Peyer's patch (tissue), 4 donors: ENCODE measurements around the gene ANKH. TPM values are rescaled to one million over a fixed set of nuclear protein-coding genes. Genes with fewer than 3 reads are reported as not detected.
"Not testable (repeated sequence)": the region's sequence is repeated elsewhere in the genome, so short reads cannot be mapped to it uniquely, and the experiment has no call there.

Experiments used
- DNase-seq, 3 donors: peaks; one replicate each; pipeline ENCODE4 v3.0.0-alpha.2; 2017 to 2019
- H3K27ac ChIP-seq, 4 donors: fragments of 200-600 bp; sonication (generic); one replicate each; pipeline ENCODE4 v1.5.1; 2016 to 2019
- H3K27me3 ChIP-seq, 2 donors: fragments of 200-600 bp; sonication (generic); one replicate each; pipeline ENCODE4 v1.5.1; 2019
- H3K36me3 ChIP-seq, 3 donors: fragments of 200-600 bp; sonication (generic); one replicate each; pipeline ENCODE4 v1.5.1; 2016 to 2019
- H3K4me1 ChIP-seq, 4 donors: fragments of 200-600 bp; sonication (generic); one replicate each; pipeline ENCODE4 v1.5.1; 2016 to 2019
- H3K4me3 ChIP-seq, 4 donors: fragments of 200-600 bp; sonication (generic); 1 replicate in 3 of 4; 2 replicates in 1 of 4; pipeline ENCODE4 v1.5.1; 2016 to 2019; ENCODE audit warnings: mild to moderate bottlenecking in 1 of 4
- H3K9me3 ChIP-seq, 4 donors: fragments of 200-600 bp; sonication (generic); one replicate each; pipeline ENCODE4 v1.5.1; 2016 to 2019; ENCODE audit warnings: mild to moderate bottlenecking in 1 of 4
- POLR2A ChIP-seq, 2 donors: fragments of 450-650 bp; IDR thresholded peaks; one replicate each; pipeline ENCODE4 v1.5.1; 2017; ENCODE audit warnings: antibody characterized with exemption in 2 of 2, mild to moderate bottlenecking in 2 of 2, moderate library complexity in 2 of 2
- total RNA-seq, 4 donors: library from RNA; depleted of rRNA; stranded (reverse); fragments of >200 nt; gene quantifications; one replicate each; pipeline ENCODE4 v1.1.0, GENCODE V29; 2016
- TF ChIP-seq, protein P1 (sequence below), 6 experiments: fragments of 450-650 bp in 4 of 6; fragments of 200-600 bp in 2 of 6; sonication (generic) in 1 of 6; IDR thresholded peaks; one replicate each; pipeline ENCODE4 v1.5.1; 2017 to 2019; ENCODE audit warnings: antibody characterized with exemption in 6 of 6, mild to moderate bottlenecking in 3 of 6, moderate library complexity in 1 of 6

ANKH gene
- total RNA-seq, 4 donors from 2014 or later: 28.9 to 98.0 (median 96.1) TPM

DNA sequence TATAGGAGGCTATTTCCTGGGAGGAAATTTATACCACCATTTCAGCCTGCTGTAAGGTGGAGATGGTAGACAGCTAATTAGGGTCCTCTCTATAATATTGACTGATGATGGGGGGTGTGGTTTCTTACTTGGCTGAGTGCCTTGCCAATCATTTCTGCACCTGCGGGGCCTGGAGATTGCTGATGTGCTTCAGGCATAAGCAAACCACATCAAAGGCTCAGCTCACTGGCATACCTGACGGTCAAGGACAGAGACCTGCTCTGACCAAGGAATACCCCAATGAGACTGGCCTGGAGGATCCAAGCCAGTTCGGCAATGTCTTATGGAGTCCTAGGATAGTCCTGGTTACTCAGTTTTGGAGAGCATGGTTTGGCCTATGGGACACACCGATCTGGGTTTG is 29.5 kb downstream of the ANKH start:
- H3K36me3 ChIP-seq: peaks cover 0 to 7% (median 0%) of the 10 kb centered on the region in 3 donors
- no peaks in the 10 kb centered on the region for H3K4me1 ChIP-seq
- no peak for DNase-seq
- H3K9me3 ChIP-seq: no peaks in the 10 kb centered on the region
- TF ChIP-seq POLR2A (IDR thresholded peaks at IDR 0.05): no peak
- TF ChIP-seq, protein P1, sequence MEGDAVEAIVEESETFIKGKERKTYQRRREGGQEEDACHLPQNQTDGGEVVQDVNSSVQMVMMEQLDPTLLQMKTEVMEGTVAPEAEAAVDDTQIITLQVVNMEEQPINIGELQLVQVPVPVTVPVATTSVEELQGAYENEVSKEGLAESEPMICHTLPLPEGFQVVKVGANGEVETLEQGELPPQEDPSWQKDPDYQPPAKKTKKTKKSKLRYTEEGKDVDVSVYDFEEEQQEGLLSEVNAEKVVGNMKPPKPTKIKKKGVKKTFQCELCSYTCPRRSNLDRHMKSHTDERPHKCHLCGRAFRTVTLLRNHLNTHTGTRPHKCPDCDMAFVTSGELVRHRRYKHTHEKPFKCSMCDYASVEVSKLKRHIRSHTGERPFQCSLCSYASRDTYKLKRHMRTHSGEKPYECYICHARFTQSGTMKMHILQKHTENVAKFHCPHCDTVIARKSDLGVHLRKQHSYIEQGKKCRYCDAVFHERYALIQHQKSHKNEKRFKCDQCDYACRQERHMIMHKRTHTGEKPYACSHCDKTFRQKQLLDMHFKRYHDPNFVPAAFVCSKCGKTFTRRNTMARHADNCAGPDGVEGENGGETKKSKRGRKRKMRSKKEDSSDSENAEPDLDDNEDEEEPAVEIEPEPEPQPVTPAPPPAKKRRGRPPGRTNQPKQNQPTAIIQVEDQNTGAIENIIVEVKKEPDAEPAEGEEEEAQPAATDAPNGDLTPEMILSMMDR (IDR thresholded peaks at IDR 0.05): no peak
- H3K27ac ChIP-seq: no peak overlapping the region
- H3K4me3 ChIP-seq: no peak overlapping the region
- no peaks in the 10 kb centered on the region for H3K27me3 ChIP-seq

DNA sequence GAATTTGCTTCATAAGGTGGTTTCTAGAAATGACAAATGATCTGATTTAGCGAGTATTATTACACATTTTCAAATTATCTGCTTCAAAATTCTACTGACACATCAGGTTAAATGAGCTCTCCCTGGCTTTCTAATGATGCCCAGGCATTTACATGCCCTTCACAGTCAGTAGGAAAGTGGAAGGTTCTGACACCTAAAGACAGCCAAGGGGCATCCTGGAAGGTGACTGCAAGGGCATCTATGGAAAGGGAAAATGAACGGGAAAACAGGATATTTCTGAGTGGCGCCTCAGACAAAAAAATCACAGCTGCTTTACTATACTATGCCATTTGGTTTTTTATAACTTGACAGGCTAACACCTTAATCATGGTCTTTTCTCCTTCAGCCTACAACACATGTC is 31.0 kb downstream of the ANKH start:
- Histone ChIP-seq H3K27ac (no peak overlapping the region), H3K27me3 (no peaks in the 10 kb centered on the region), H3K4me3 (no peak overlapping the region), H3K4me1 (no peaks in the 10 kb centered on the region), H3K9me3 (no peaks in the 10 kb centered on the region), H3K36me3 (peaks cover 0 to 7% (median 0%) of the 10 kb centered on the region in 3 donors)
- TF ChIP-seq, protein P1 (IDR thresholded peaks at IDR 0.05): no peak
- TF ChIP-seq POLR2A (IDR thresholded peaks at IDR 0.05): no peak
- DNase-seq: no peak

DNA sequence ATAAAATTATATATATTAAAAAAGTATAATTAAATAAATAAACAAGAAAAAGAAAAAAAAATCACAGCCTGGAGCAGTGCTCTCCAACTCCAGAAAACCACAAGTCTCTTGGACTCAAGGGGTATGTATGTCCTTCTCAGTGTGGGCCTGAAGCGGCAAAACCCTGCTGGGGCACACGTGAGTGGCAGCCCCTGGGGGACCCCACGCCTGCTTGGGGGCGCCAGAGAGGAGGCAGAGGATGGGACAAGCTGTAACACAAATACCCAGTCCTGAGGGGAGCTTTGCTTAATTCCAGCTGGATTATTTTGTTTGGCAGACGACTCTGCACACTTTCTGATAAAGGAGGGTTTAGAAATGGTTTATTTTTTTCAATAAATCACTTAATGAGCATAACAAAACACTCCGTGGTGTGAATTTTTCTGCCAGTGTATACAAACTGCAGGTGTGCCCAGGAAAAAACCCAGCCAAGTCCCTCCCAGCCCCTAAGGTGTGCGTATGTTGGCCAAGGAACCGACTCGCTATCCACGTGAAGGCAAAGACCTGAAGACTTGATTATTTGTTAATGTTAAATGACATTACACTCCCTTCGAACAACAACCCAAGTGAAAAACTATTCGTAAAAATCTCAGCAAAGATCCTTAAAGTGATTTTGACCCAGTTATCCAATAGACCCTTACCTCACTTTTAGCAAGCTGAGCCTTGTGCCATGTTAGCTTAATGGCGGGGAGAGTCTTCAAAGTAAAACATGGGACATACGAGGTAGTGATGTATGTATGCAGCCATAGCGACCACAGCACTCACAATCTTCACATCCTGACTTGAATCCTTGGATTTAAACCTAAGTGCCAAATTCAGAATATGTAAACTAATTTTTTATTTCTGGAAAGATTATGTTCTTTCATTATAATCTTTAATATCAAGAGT is 32.9 kb downstream of the ANKH start:
- Histone ChIP-seq H3K27ac (no peak overlapping the region), H3K36me3 (peaks cover 0 to 7% (median 0%) of the 10 kb centered on the region in 3 donors)
- TF ChIP-seq, protein P1 (IDR thresholded peaks at IDR 0.05): no peak
- no peak for TF ChIP-seq POLR2A (IDR thresholded peaks at IDR 0.05)

DNA sequence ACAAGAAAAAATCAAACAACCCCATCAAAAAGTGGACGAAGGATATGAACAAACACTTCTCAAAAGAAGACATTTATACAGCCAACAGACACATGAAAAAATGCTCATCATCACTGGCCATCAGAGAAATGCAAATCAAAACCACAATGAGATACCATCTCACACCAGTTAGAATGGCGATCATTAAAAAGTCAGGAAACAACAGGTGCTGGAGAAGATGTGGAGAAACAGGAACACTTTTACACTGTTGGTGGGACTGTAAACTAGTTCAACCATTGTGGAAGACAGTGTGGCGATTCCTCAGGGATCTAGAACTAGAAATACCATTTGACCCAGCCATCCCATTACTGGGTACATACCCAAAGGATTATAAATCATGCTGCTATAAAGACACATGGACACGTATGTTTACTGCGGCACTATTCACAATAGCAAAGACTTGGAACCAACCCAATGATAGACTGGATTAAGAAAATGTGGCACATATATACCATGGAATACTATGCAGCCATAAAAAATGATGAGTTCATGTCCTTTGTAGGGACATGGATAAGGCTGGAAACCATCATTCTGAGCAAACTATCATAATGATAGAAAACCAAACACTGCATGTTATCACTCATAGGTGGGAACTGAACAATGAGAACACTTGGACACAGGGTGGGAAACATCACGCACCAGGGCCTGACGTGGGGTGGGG is 34.0 kb downstream of the ANKH start:
- not testable (repeated sequence) for H3K27ac ChIP-seq, H3K27me3 ChIP-seq, H3K9me3 ChIP-seq, DNase-seq, H3K36me3 ChIP-seq, H3K4me1 ChIP-seq, H3K4me3 ChIP-seq

More for the DNA sequence above, 32.9 kb downstream of the ANKH start:
- no peaks in the 10 kb centered on the region for H3K9me3 ChIP-seq
- no peak overlapping the region for H3K4me3 ChIP-seq
- H3K27me3 ChIP-seq: no peaks in the 10 kb centered on the region
- H3K4me1 ChIP-seq: no peaks in the 10 kb centered on the region
- DNase-seq: no peak

DNA sequence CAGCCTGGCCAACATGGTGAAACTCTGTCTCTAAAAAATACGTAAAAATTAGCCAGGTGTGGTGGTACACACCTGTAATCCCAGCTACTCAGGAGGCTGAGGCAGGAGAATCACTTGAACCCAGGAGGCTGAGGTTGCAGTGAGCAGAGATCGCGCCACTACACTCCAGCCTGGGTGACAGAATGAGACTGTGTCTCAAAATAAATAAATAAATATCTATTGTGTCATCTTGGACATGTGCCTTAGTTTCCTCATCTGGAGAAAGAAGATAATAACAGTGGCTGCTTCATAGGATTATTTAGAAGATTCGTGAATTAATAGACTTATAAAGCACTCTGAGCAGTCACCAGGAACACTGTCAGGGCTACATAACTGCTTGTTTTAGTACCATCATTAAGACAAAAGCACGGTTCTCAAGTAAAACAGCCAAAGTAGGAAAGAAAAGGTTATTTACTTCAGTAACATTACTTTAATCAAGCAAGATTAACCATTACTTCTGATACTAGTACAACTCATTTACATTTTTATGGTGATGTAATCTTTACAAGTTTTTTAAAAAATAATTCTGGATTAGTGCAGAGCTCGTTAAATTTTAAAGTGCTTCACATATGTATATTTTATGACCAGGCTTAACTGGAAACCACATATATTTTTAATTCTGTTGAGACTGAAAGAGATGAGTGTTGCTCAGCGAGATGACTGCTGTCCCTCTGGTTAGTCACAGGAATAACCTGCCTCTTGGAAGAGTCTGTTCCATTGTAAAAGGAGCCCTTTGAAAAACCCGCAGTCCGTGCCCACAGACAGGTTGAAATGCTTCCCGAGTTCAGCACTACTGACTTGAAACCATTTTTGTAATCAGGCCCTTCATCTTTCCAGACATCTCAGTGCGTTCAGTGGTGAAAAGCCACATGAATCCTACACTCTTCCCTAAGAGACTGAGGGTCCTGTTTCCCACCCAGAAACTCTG is 36.7 kb downstream of the ANKH start:
- TF ChIP-seq, protein P1 (IDR thresholded peaks at IDR 0.05): no peak
- TF ChIP-seq POLR2A (IDR thresholded peaks at IDR 0.05): no peak
- no peaks in the 10 kb centered on the region for H3K4me1 ChIP-seq
- DNase-seq: no peak
- no peaks in the 10 kb centered on the region for H3K9me3 ChIP-seq
- no peak overlapping the region for H3K4me3 ChIP-seq
- peaks cover 0 to 7% (median 0%) of the 10 kb centered on the region in 3 donors for H3K36me3 ChIP-seq
- no peaks in the 10 kb centered on the region for H3K27me3 ChIP-seq
- H3K27ac ChIP-seq: no peak overlapping the region
